ENCODE results near the gene ALG12. TPM values are rescaled to one million over a fixed set of nuclear protein-coding genes. Genes with fewer than 3 reads are reported as not detected.

Gene ALG12
- total RNA-seq, 4 donors from 2014 or later, result 17.3 to 25.5 (median 22.1) TPM

GRCh38 chr22:49882519-49883293 is 35.5 kb downstream of the ALG12 start:
- Histone ChIP-seq H3K4me3 (no peak overlapping the region), H3K4me1 (no peaks in the 10 kb centered on the region), H3K27ac (no peak overlapping the region), H3K9me3 (no peaks in the 10 kb centered on the region), H3K27me3 (no peaks in the 10 kb centered on the region), H3K36me3 (peaks cover 0 to 31% (median 0%) of the 10 kb centered on the region in 3 donors)
- DNase-seq, result no peak
- TF ChIP-seq CTCF (IDR thresholded peaks at IDR 0.05) (no peak), POLR2A (IDR thresholded peaks at IDR 0.05) (no peak)

- TF ChIP-seq POLR2A (IDR thresholded peaks at IDR 0.05) (no peak), CTCF (IDR thresholded peaks at IDR 0.05) (no peak)
- Histone ChIP-seq H3K9me3 (no peaks in the 10 kb centered on the region), H3K36me3 (peaks cover 0 to 30% (median 0%) of the 10 kb centered on the region in 3 donors), H3K4me1 (no peaks in the 10 kb centered on the region), H3K27me3 (no peaks in the 10 kb centered on the region), H3K27ac (no peak overlapping the region), H3K4me3 (no peak overlapping the region)
- DNase-seq, result no peak
Observed at GRCh38 chr22:49881856-49882255, 36.4 kb downstream of the ALG12 start.

GRCh38 chr22:49880281-49880680 is 38.0 kb downstream of the ALG12 start:
- peak in 1 of 3 donors; percentile 68 for DNase-seq
- H3K36me3 ChIP-seq, result peaks cover 0 to 16% (median 0%) of the 10 kb centered on the region in 3 donors
- H3K27ac ChIP-seq, result peak overlapping the region in 2 of 4 donors; percentile 29 to 56

GRCh38 chr22:49879871-49880270 is 38.4 kb downstream of the ALG12 start:
- DNase-seq, result no peak
- TF ChIP-seq POLR2A (IDR thresholded peaks at IDR 0.05) (no peak), CTCF (IDR thresholded peaks at IDR 0.05) (no peak)
- Histone ChIP-seq H3K27ac (peak overlapping the region in 2 of 4 donors; percentile 29 to 56), H3K4me3 (no peak overlapping the region), H3K27me3 (no peaks in the 10 kb centered on the region), H3K4me1 (no peaks in the 10 kb centered on the region), H3K9me3 (no peaks in the 10 kb centered on the region), H3K36me3 (peaks cover 0 to 12% (median 0%) of the 10 kb centered on the region in 3 donors)

More at GRCh38 chr22:49880281-49880680, 38.0 kb downstream of the ALG12 start:
- no peaks in the 10 kb centered on the region for H3K4me1 ChIP-seq
- peak in 1 of 2 donors; percentile 17 for TF ChIP-seq POLR2A (IDR thresholded peaks at IDR 0.05)
- TF ChIP-seq CTCF (IDR thresholded peaks at IDR 0.05), result no peak
- no peaks in the 10 kb centered on the region for H3K9me3 ChIP-seq
- H3K27me3 ChIP-seq, result no peaks in the 10 kb centered on the region
- H3K4me3 ChIP-seq, result no peak overlapping the region

- no peak overlapping the region for H3K27ac ChIP-seq
- H3K36me3 ChIP-seq, result no peaks in the 10 kb centered on the region
- no peak overlapping the region for H3K4me3 ChIP-seq
- no peaks in the 10 kb centered on the region for H3K27me3 ChIP-seq
- no peaks in the 10 kb centered on the region for H3K4me1 ChIP-seq
- H3K9me3 ChIP-seq, result no peaks in the 10 kb centered on the region
- TF ChIP-seq CTCF (IDR thresholded peaks at IDR 0.05) (no peak), POLR2A (IDR thresholded peaks at IDR 0.05) (no peak)
- DNase-seq, result no peak
Observed at GRCh38 chr22:49878206-49878605, 40.0 kb downstream of the ALG12 start.

Measured in Peyer's patch (tissue), 4 donors.